IMR-90 (cell line): Measurements from ENCODE around the gene LRRC4C.

Experiments used
- CHD1 ChIP-seq: IDR thresholded peaks from 2 replicates; pipeline ENCODE4 v1.6.1; 2012; ENCODE audit warnings: low read depth, low read length, improper control_type of control experiment
- CTCF ChIP-seq: conservative IDR thresholded peaks from 2 replicates; pipeline ENCODE4 v1.5.1; 2012; ENCODE audit warnings: mild to moderate bottlenecking, low read depth, low read length, improper control_type of control experiment
- POLR2A ChIP-seq: IDR thresholded peaks from 2 replicates; pipeline ENCODE4 v1.6.1; 2012; ENCODE audit warnings: mild to moderate bottlenecking, low read depth, low read length
- SMC3 ChIP-seq: fragments of 150-350 bp; IDR thresholded peaks from 2 replicates; pipeline ENCODE4 v1.6.1; 2016; ENCODE audit warnings: low read depth, mild to moderate bottlenecking, antibody characterized with exemption, low read length, moderate library complexity
- USF2 ChIP-seq: fragments of 150-350 bp; IDR thresholded peaks from 2 replicates; pipeline ENCODE4 v1.6.1; 2017; ENCODE audit warnings: mild to moderate bottlenecking, antibody characterized with exemption, low read length, low read depth

GRCh38 chr11:41003339-41004282, 455.8 kb downstream of the LRRC4C start:
- TF ChIP-seq CHD1 (no peak), CTCF (no peak), POLR2A (no peak), USF2 (no peak), SMC3 (no peak)
